HEK293T (cell line): ENCODE results near the gene LHB.
A peak's percentile ranks its signal among the peaks of the same experiment; 100 is the strongest.
"Not testable (repeated sequence)": the region's sequence is repeated elsewhere in the genome, so short reads cannot be mapped to it uniquely, and the experiment has no call there.

Experiments used
- CTCF ChIA-PET: fragments of 350-600 bp; formaldehyde crosslinking; extraction: SDS; loops from one replicate; lab custom pipeline; 2021; ENCODE audit warnings: antibody characterized with exemption, inconsistent platforms; lab: Yijun Ruan, JAX
- POLR2A ChIA-PET: fragments of 350-600 bp; formaldehyde crosslinking; extraction: SDS; loops from one replicate; lab custom pipeline; 2020; ENCODE audit warnings: antibody characterized with exemption, inconsistent platforms; lab: Yijun Ruan, JAX
- DNase-seq: peaks from one replicate; pipeline ENCODE4 v3.0.0; 2012; ENCODE audit warnings: mixed read lengths; ENCODE audit errors: extremely low spot score
- ARNT ChIP-seq: fragments of 450-650 bp; IDR thresholded peaks from 2 replicates; pipeline ENCODE4 v1.6.1; 2017; ENCODE audit warnings: mild to moderate bottlenecking
- BHLHE40 ChIP-seq: fragments of 450-650 bp; IDR thresholded peaks from 2 replicates; pipeline ENCODE4 v1.6.1; 2016; ENCODE audit warnings: mild to moderate bottlenecking, moderate library complexity, borderline replicate concordance
- CTBP1 ChIP-seq: fragments of 450-650 bp; IDR thresholded peaks from 2 replicates; pipeline ENCODE4 v1.6.1; 2016; ENCODE audit warnings: borderline replicate concordance
- ELF4 ChIP-seq: fragments of 450-650 bp; IDR thresholded peaks from 2 replicates; pipeline ENCODE4 v1.6.1; 2017; ENCODE audit warnings: antibody characterized with exemption
- FOXA1 ChIP-seq: fragments of 450-650 bp; IDR thresholded peaks from 2 replicates; pipeline ENCODE4 v1.6.1; 2016; ENCODE audit warnings: mild to moderate bottlenecking
- FOXK2 ChIP-seq: fragments of 450-650 bp; IDR thresholded peaks from 2 replicates; pipeline ENCODE4 v1.6.1; 2016; ENCODE audit warnings: mild to moderate bottlenecking
- FOXM1 ChIP-seq: fragments of 450-650 bp; IDR thresholded peaks from 2 replicates; pipeline ENCODE4 v1.6.1; 2017; ENCODE audit warnings: mild to moderate bottlenecking, borderline replicate concordance
- HDGF ChIP-seq: fragments of 450-650 bp; IDR thresholded peaks from 2 replicates; pipeline ENCODE4 v1.6.1; 2017; ENCODE audit warnings: antibody characterized with exemption, borderline replicate concordance
- L3MBTL2 ChIP-seq: fragments of 450-650 bp; conservative IDR thresholded peaks from 2 replicates; pipeline ENCODE4 v1.6.1; 2016; ENCODE audit warnings: mild to moderate bottlenecking
- LEF1 ChIP-seq: fragments of 450-650 bp; IDR thresholded peaks from 2 replicates; pipeline ENCODE4 v1.6.1; 2017; ENCODE audit warnings: mild to moderate bottlenecking, borderline replicate concordance
- NFRKB ChIP-seq: fragments of 450-650 bp; IDR thresholded peaks from 2 replicates; pipeline ENCODE4 v1.6.1; 2016; ENCODE audit warnings: mild to moderate bottlenecking, moderate library complexity
- PKNOX1 ChIP-seq: fragments of 450-650 bp; IDR thresholded peaks from 2 replicates; pipeline ENCODE4 v1.6.1; 2016
- SP1 ChIP-seq: fragments of 450-650 bp; IDR thresholded peaks from 2 replicates; pipeline ENCODE4 v1.6.1; 2017
- SUZ12 ChIP-seq: fragments of 450-650 bp; IDR thresholded peaks from 2 replicates; pipeline ENCODE4 v1.6.1; 2016; ENCODE audit warnings: mild to moderate bottlenecking
- TARDBP ChIP-seq: fragments of 450-650 bp; IDR thresholded peaks from 2 replicates; pipeline ENCODE4 v1.6.1; 2016
- ZNF384 ChIP-seq: fragments of 450-650 bp; IDR thresholded peaks from 2 replicates; pipeline ENCODE4 v1.6.1; 2016

The LHB gene

GRCh38 chr19:49019242-49019932 lies 2.5 kb upstream of the LHB start:
- ChIA-PET CTCF (interaction anchor here (0.5 to 2.4 kb wide), 4 partner anchors 20 to 232 kb away, joined by 3 to 9 read pairs (median 3); partner anchors contain the start of gene RUVBL2), POLR2A (interaction anchor here (1.1 to 1.4 kb wide), 2 partner anchors 26 to 37 kb away, joined by 6 to 9 read pairs; partner anchors contain the start of genes GYS1 and RUVBL2)
- DNase-seq, result peak; percentile 75
- no peak for TF ChIP-seq ARNT
- TF ChIP-seq BHLHE40, result no peak
- TF ChIP-seq FOXK2, result no peak
- TF ChIP-seq ELF4, result no peak
- no peak for TF ChIP-seq FOXM1
- no peak for TF ChIP-seq SUZ12
- no peak for TF ChIP-seq HDGF
- no peak for TF ChIP-seq NFRKB
- TF ChIP-seq LEF1, result no peak
- TF ChIP-seq FOXA1, result no peak
- TF ChIP-seq CTBP1, result no peak
- no peak for TF ChIP-seq ZNF384
- TF ChIP-seq SP1, result no peak
- TF ChIP-seq L3MBTL2, result no peak
- no peak for TF ChIP-seq TARDBP
- no peak for TF ChIP-seq PKNOX1

- DNase-seq, result not testable (repeated sequence)
- ChIA-PET CTCF (interaction anchor here (0.5 to 2.4 kb wide), 4 partner anchors 19 to 231 kb away, joined by 3 to 9 read pairs (median 4); partner anchors contain the start of genes GYS1 and RUVBL2), POLR2A (interaction anchor here (1.1 to 1.4 kb wide), 2 partner anchors 25 to 38 kb away, joined by 6 to 9 read pairs; partner anchors contain the start of genes GYS1 and RUVBL2)
Observed at GRCh38 chr19:49018388-49019241, 1.7 kb upstream of the LHB start.

GRCh38 chr19:49017666-49018351 lies 918 bp upstream of the LHB start:
- no peak for TF ChIP-seq ZNF384
- no peak for TF ChIP-seq BHLHE40
- TF ChIP-seq TARDBP, result no peak
- TF ChIP-seq HDGF, result no peak
- TF ChIP-seq L3MBTL2, result 0 out of 2 replicates have a peak, but pooled peaks have one; percentile 8
- TF ChIP-seq LEF1, result peak; percentile 33; the same call in 1 of the 2 replicates
- no peak for TF ChIP-seq CTBP1
- TF ChIP-seq ARNT, result no peak
- no peak for TF ChIP-seq FOXK2
- no peak for TF ChIP-seq SP1
- TF ChIP-seq NFRKB, result no peak
- TF ChIP-seq SUZ12, result no peak
- no peak for TF ChIP-seq ELF4
- TF ChIP-seq FOXA1, result no peak
- CTCF ChIA-PET, result interaction anchor here (0.7 to 1.3 kb wide), 2 partner anchors 10 to 24 kb away, joined by 3 to 5 read pairs; partner anchors contain the start of genes GYS1 and RUVBL2
- peak; percentile 69 for DNase-seq
- POLR2A ChIA-PET, result interaction anchor here (0.6 kb wide), 1 partner anchor 908 kb away, joined by 3 read pairs; no protein-coding TSS in a partner anchor

- TF ChIP-seq PKNOX1 (no peak), NFRKB (no peak), HDGF (no peak), CTBP1 (no peak), FOXK2 (no peak), BHLHE40 (no peak), LEF1 (no peak), ZNF384 (no peak), FOXM1 (no peak), ELF4 (no peak)
- ChIA-PET POLR2A (no interaction called here), CTCF (interaction anchor here (0.6 kb wide), 1 partner anchor 57 kb away, joined by 3 read pairs; the partner anchor contains the start of gene KCNA7)
Observed at GRCh38 chr19:49016067-49016839, 638 bp downstream of the LHB start.

GRCh38 chr19:49014870-49015255 lies 2.0 kb downstream of the LHB start:
- CTCF ChIA-PET, result no interaction called here
- POLR2A ChIA-PET, result no interaction called here
- TF ChIP-seq FOXA1, result no peak
- TF ChIP-seq SP1, result no peak
- TF ChIP-seq TARDBP, result no peak
- TF ChIP-seq FOXK2, result no peak
- TF ChIP-seq BHLHE40, result no peak
- TF ChIP-seq NFRKB, result no peak
- TF ChIP-seq ARNT, result no peak
- TF ChIP-seq SUZ12, result no peak
- TF ChIP-seq ZNF384, result no peak
- TF ChIP-seq HDGF, result no peak
- DNase-seq, result no peak

More at GRCh38 chr19:49016067-49016839, 638 bp downstream of the LHB start:
- no peak for DNase-seq
